Stromal cell of bone marrow (primary cell): ENCODE data around the gene TRIM40.

Experiments used
- DNase-seq: peaks from one replicate; pipeline ENCODE4 v3.0.0-alpha.2; 2012; ENCODE audit warnings: low read depth

The TRIM40 gene

GRCh38 chr6:30135757-30136156 is at the start of gene TRIM40:
TSS of gene TRIM40 (plus strand) at chr6:30136140. CDS start at chr6:30137037, 897 bp downstream.
- DNase-seq: no peak

GRCh38 chr6:30087876-30088275 is 48.1 kb upstream of the TRIM40 start:
- no peak for DNase-seq

GRCh38 chr6:30091577-30092381 is 44.2 kb upstream of the TRIM40 start:
- DNase-seq: peak; percentile 78

GRCh38 chr6:30092852-30093543 is 42.9 kb upstream of the TRIM40 start:
- DNase-seq: no peak

- no peak for DNase-seq
These were observed 41.8 kb upstream of the TRIM40 start for GRCh38 chr6:30093951-30094661.

GRCh38 chr6:30096829-30097228 is 39.1 kb upstream of the TRIM40 start:
- DNase-seq: no peak

- DNase-seq: no peak
These were observed 37.8 kb upstream of the TRIM40 start for GRCh38 chr6:30097902-30098768.

- DNase-seq: no peak
These were observed 35.8 kb upstream of the TRIM40 start for GRCh38 chr6:30100154-30100553.

GRCh38 chr6:30100585-30101443 is 35.1 kb upstream of the TRIM40 start:
- DNase-seq: no peak

GRCh38 chr6:30101444-30102413 is 34.2 kb upstream of the TRIM40 start:
- peak; percentile 82 for DNase-seq

- DNase-seq: peak; percentile 54
These were observed 33.4 kb upstream of the TRIM40 start for GRCh38 chr6:30102414-30102969.

GRCh38 chr6:30102970-30103871 is 32.7 kb upstream of the TRIM40 start:
- peak; percentile 83 for DNase-seq

GRCh38 chr6:30103872-30104179 is 32.1 kb upstream of the TRIM40 start:
- no peak for DNase-seq

GRCh38 chr6:30104661-30105060 is 31.3 kb upstream of the TRIM40 start:
- no peak for DNase-seq

GRCh38 chr6:30111266-30111856 is 24.6 kb upstream of the TRIM40 start:
- DNase-seq: no peak

- DNase-seq: no peak
These were observed 23.4 kb upstream of the TRIM40 start for GRCh38 chr6:30112402-30112994.

GRCh38 chr6:30113003-30113759 is 22.8 kb upstream of the TRIM40 start, which contains the start of gene TRIM31:
TSS of gene TRIM31 (minus strand) at chr6:30113090. CDS start at chr6:30112805, 285 bp downstream.
- DNase-seq: no peak
